Measurements from ENCODE around the gene KIF6. TPM values are rescaled to one million over a fixed set of nuclear protein-coding genes. Genes with fewer than 3 reads are reported as not detected.

The KIF6 gene
- total RNA-seq, 2 donors from 2014 or later, result 0.09 to 0.97 TPM

GRCh38 chr6:39367700-39368099, 357.5 kb downstream of the KIF6 start:
- no peak overlapping the region for H3K4me3 ChIP-seq
- no peak overlapping the region for H3K27ac ChIP-seq
- no peaks in the 10 kb centered on the region for H3K27me3 ChIP-seq (replicated peaks; ENCODE audit: insufficient read depth)
- intact Hi-C loops (cut with DNase I), result no loop called here
- no peaks in the 10 kb centered on the region for H3K4me1 ChIP-seq (replicated peaks)
- WGBS, result 80% methylated on average over 3 of the region's 3 CpGs
- no peaks in the 10 kb centered on the region for H3K9me3 ChIP-seq
- H3K36me3 ChIP-seq, result no peaks in the 10 kb centered on the region
- TF ChIP-seq CTCF (IDR thresholded peaks at IDR 0.05) (no peak), POLR2A (IDR thresholded peaks at IDR 0.05) (no peak), POLR2AphosphoS5 (IDR thresholded peaks at IDR 0.05) (no peak)
- no peak for DNase-seq (ENCODE audit: low spot score)

- TF ChIP-seq CTCF (IDR thresholded peaks at IDR 0.05) (no peak), POLR2AphosphoS5 (IDR thresholded peaks at IDR 0.05) (no peak), POLR2A (IDR thresholded peaks at IDR 0.05) (no peak)
- Histone ChIP-seq H3K36me3 (no peaks in the 10 kb centered on the region), H3K4me3 (no peak overlapping the region), H3K4me1 (replicated peaks) (no peaks in the 10 kb centered on the region), H3K9me3 (no peaks in the 10 kb centered on the region), H3K27ac (no peak overlapping the region), H3K27me3 (replicated peaks; ENCODE audit: insufficient read depth) (no peaks in the 10 kb centered on the region)
- DNase-seq (ENCODE audit: low spot score), result no peak
- 73% methylated on average over 9 of the region's 9 CpGs for WGBS
- intact Hi-C loops (cut with DNase I), result no loop called here
Measured at GRCh38 chr6:39366931-39367618, 358.1 kb downstream of the KIF6 start.

- no peaks in the 10 kb centered on the region for H3K27me3 ChIP-seq (replicated peaks; ENCODE audit: insufficient read depth)
- H3K36me3 ChIP-seq, result no peaks in the 10 kb centered on the region
- DNase-seq (ENCODE audit: low spot score), result no peak
- H3K4me3 ChIP-seq, result no peak overlapping the region
- no peak overlapping the region for H3K27ac ChIP-seq
- no peaks in the 10 kb centered on the region for H3K4me1 ChIP-seq (replicated peaks)
- no peaks in the 10 kb centered on the region for H3K9me3 ChIP-seq
- 92% methylated on average over 13 of the region's 13 CpGs for WGBS
- intact Hi-C loops (cut with DNase I), result no loop called here
- TF ChIP-seq POLR2AphosphoS5 (IDR thresholded peaks at IDR 0.05) (no peak), POLR2A (IDR thresholded peaks at IDR 0.05) (no peak), CTCF (IDR thresholded peaks at IDR 0.05) (no peak)
Measured at GRCh38 chr6:39365281-39366074, 359.7 kb downstream of the KIF6 start.

- no peak for DNase-seq (ENCODE audit: low spot score)
- 93% methylated on average over 8 of the region's 8 CpGs for WGBS
- Histone ChIP-seq H3K4me3 (no peak overlapping the region), H3K4me1 (replicated peaks) (no peaks in the 10 kb centered on the region), H3K36me3 (no peaks in the 10 kb centered on the region), H3K9me3 (no peaks in the 10 kb centered on the region), H3K27me3 (replicated peaks; ENCODE audit: insufficient read depth) (no peaks in the 10 kb centered on the region), H3K27ac (no peak overlapping the region)
- intact Hi-C loops (cut with DNase I), result no loop called here
- TF ChIP-seq POLR2A (IDR thresholded peaks at IDR 0.05) (no peak), POLR2AphosphoS5 (IDR thresholded peaks at IDR 0.05) (no peak), CTCF (IDR thresholded peaks at IDR 0.05) (no peak)
Measured at GRCh38 chr6:39363280-39363679, 361.9 kb downstream of the KIF6 start.
